Omental fat pad (tissue), 4 donors: ENCODE results near the gene SRPRB. TPM values are rescaled to one million over a fixed set of nuclear protein-coding genes. Genes with fewer than 3 reads are reported as not detected.
A peak's percentile ranks its signal among the peaks of the same experiment; 100 is the strongest.

ENCODE experiments used
- ATAC-seq: fragments of 150-250 bp; one replicate; pipeline ENCODE4 v1.9.1; 2016; ENCODE audit warnings: mild to moderate bottlenecking, moderate library complexity; ENCODE audit not compliant: low FRiP score
- DNase-seq: peaks from one replicate; pipeline ENCODE4 v3.0.0-alpha.2; 2019; ENCODE audit warnings: low spot score
- total RNA-seq, 4 donors: library from RNA; depleted of rRNA; stranded (reverse); fragments of >200 nt; gene quantifications; one replicate each; pipeline ENCODE4 v1.1.0, GENCODE V29; 2016
- TF ChIP-seq, protein P1 (sequence below), 3 donors: fragments of 450-650 bp; IDR thresholded peaks; one replicate each; pipeline ENCODE4 v1.5.1; 2016 to 2017; ENCODE audit warnings: antibody characterized with exemption in 3 of 3, mild to moderate bottlenecking in 3 of 3, moderate library complexity in 2 of 3

The SRPRB gene
- total RNA-seq, 4 donors from 2014 or later: 19.2 to 47.2 (median 36.3) TPM

DNA sequence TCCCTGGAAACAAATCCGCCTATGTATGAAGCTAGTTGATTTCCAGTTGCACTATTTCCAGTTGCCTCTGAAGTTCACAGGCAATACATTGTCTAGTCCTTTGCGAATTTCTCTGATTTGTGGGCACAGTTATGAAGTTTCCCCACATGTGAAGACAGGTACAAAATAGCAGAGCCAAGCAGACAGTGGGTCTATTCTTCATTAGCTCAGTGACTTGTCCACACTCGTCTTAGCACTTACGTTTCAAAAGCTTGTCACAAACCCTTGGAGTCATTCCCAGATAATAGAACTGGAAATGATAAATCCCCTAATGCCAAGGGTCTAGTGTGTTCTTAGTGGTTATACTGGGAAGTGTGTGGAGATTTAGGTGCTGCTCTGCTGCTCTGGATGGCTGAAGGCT lies 14.5 kb downstream of the SRPRB start:
- ATAC-seq (no peak), DNase-seq (no peak)

GRCh38 chr3:133820889-133821675 lies 15.5 kb downstream of the SRPRB start:
- TF ChIP-seq, protein P1, sequence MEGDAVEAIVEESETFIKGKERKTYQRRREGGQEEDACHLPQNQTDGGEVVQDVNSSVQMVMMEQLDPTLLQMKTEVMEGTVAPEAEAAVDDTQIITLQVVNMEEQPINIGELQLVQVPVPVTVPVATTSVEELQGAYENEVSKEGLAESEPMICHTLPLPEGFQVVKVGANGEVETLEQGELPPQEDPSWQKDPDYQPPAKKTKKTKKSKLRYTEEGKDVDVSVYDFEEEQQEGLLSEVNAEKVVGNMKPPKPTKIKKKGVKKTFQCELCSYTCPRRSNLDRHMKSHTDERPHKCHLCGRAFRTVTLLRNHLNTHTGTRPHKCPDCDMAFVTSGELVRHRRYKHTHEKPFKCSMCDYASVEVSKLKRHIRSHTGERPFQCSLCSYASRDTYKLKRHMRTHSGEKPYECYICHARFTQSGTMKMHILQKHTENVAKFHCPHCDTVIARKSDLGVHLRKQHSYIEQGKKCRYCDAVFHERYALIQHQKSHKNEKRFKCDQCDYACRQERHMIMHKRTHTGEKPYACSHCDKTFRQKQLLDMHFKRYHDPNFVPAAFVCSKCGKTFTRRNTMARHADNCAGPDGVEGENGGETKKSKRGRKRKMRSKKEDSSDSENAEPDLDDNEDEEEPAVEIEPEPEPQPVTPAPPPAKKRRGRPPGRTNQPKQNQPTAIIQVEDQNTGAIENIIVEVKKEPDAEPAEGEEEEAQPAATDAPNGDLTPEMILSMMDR (IDR thresholded peaks at IDR 0.05): no peak
- no peak for DNase-seq
- ATAC-seq: no peak

More for the DNA sequence above, 14.5 kb downstream of the SRPRB start:
- TF ChIP-seq, protein P1 (IDR thresholded peaks at IDR 0.05): no peak

DNA sequence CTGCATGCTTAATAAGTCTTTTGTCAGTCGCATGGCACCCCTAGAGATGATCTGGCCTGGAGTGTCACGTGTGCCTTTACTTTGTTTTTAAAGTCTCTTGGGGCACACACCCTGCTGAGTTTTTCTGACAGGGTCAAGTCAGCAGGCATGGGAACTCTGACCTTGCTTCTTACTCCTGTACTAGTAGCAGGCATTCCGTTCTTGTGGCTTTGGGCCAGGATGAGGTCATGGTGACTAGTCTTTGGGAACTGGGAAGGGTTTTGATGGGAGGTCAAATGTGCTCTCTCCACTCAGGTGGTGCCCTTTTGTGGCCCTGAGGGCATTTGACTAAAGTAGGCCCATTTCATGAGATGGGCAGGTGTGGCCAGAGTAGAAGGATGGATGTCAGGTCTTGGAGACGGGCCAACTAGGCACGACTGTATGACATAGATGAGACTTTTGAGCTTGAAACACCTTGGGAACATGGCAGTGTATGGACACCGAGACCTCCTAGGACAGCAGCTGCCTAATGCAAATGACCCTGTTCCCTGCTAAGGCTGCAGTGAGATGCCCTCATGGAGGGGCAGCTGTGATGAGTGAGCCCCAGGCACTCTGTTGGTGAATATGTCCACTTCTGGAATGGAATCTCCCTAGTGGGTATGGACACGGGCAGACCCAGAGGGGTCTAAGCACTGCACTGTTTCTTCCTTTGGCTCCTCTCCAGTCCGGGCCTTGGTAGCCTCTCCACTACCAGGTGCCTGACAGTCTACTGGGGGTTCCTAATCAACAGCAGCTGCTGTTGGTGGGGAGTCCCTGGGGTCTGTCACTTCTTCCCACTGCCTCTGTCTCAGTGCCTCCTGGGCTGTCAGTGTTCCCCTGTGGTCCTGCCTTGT lies 16.4 kb downstream of the SRPRB start:
- DNase-seq (peak; percentile 46), ATAC-seq (peak; percentile 7)
- TF ChIP-seq, protein P1 (IDR thresholded peaks at IDR 0.05): no peak

- DNase-seq: no peak
- TF ChIP-seq, protein P1 (IDR thresholded peaks at IDR 0.05): no peak
- no peak for ATAC-seq
Measured at GRCh38 chr3:133824961-133825485, 19.4 kb downstream of the SRPRB start.

DNA sequence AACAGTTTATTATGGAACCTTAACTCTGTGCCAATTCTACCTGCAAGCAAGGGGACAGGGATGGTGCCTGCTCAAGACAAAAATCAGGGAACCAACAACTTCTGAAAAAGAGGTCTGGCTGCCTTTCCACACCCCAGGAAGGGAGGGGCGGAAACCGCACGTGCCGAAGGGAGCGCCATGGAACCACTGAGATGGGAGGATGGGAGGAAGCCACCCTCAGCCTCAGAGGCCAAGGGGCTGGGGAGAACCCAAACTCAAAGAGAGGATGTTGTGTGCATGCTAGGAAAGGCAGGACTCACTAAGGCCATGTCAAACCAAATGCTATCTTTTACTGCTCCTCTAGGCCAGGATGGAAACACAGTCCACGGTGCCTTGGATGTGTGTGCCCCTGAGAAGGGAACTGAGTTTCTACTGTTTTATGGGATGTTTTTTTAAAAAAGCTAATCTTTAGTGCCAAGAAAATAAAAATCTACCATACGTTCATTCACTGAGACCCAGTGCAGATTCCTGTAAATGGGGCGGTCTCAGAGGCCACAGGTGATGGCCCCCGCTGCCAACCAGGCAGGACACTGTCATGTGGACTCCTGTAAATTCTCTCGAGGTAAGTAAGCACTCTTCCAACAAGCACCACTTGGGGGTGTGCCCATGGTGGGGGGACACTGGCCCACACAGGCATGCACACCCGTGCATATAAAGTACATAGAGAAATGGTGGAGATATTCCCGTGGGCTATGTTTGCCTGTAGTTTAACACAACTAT lies 20.5 kb downstream of the SRPRB start:
- TF ChIP-seq, protein P1 (IDR thresholded peaks at IDR 0.05): no peak
- no peak for ATAC-seq

GRCh38 chr3:133827136-133827535 lies 21.5 kb downstream of the SRPRB start:
- TF ChIP-seq, protein P1 (IDR thresholded peaks at IDR 0.05): no peak
- DNase-seq (no peak), ATAC-seq (no peak)

More for the DNA sequence above, 20.5 kb downstream of the SRPRB start:
- DNase-seq: no peak
